NB4 (cell line): ENCODE data around the gene FZD7.

Experiments
- DNase-seq: peaks from one replicate; pipeline ENCODE4 v3.0.0; 2010; ENCODE audit warnings: low read depth
- H3K4me3 ChIP-seq: one replicate; pipeline ENCODE4 v1.5.1; 2011; ENCODE audit warnings: mild to moderate bottlenecking, low read depth, low read length, moderate library complexity
- MYC ChIP-seq: IDR thresholded peaks from 2 replicates; pipeline ENCODE4 v1.6.1; 2011; ENCODE audit warnings: low read depth, low read length
- POLR2A ChIP-seq: IDR thresholded peaks from 2 replicates; pipeline ENCODE4 v1.6.1; 2011; ENCODE audit warnings: mild to moderate bottlenecking; ENCODE audit not compliant: insufficient read length; ENCODE audit errors: extremely low read depth
- TF ChIP-seq, protein P1 (sequence below): IDR thresholded peaks from 2 replicates; pipeline ENCODE4 v1.6.1; 2011; ENCODE audit warnings: low read depth, low read length
- TF ChIP-seq, protein P2 (sequence below): IDR thresholded peaks from one replicate; pipeline ENCODE4 v1.5.1; 2012; ENCODE audit warnings: low read depth, low read length

FZD7 gene

DNA sequence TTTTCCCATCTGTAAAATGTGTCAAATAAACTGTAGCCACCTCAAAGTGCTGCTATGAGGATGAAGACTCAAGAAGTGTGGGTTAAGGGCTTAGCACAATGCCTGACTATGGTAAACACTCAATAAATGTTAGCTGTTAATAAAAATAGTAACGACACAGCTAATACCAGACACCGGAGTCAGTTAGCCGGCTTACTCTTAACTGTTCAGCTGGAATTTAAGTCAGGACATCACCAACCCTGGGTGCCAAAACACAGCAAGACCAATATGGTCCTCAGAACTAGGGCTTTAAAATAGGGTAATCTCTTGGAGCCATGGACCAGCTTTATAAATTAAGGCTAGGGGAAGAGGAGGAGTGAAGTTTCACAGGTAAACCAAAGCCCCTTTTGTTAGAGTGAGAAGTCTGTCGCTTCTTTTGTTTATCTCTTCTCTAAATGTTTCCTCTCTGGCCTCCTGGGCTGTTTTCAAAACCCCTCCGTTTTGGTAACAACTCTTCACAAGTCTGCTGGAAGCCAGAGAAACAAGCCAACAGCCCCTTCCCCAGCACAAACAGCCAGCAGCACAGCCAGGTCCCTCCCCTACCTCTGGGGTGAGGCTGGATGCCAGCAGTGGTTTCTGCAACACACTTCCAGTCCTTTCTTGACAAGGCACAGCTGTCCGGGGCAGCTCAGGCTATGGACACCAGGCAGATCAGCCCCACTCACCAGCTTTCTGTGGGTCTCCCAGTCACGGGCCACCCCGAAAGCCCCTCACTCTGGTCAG lies 13.8 kb upstream of the FZD7 start:
- H3K4me3 ChIP-seq: no peak overlapping the region
- DNase-seq: no peak
- no peak for TF ChIP-seq MYC
- TF ChIP-seq, protein P1, sequence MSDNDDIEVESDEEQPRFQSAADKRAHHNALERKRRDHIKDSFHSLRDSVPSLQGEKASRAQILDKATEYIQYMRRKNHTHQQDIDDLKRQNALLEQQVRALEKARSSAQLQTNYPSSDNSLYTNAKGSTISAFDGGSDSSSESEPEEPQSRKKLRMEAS: no peak
- no peak for TF ChIP-seq POLR2A
- TF ChIP-seq, protein P2, sequence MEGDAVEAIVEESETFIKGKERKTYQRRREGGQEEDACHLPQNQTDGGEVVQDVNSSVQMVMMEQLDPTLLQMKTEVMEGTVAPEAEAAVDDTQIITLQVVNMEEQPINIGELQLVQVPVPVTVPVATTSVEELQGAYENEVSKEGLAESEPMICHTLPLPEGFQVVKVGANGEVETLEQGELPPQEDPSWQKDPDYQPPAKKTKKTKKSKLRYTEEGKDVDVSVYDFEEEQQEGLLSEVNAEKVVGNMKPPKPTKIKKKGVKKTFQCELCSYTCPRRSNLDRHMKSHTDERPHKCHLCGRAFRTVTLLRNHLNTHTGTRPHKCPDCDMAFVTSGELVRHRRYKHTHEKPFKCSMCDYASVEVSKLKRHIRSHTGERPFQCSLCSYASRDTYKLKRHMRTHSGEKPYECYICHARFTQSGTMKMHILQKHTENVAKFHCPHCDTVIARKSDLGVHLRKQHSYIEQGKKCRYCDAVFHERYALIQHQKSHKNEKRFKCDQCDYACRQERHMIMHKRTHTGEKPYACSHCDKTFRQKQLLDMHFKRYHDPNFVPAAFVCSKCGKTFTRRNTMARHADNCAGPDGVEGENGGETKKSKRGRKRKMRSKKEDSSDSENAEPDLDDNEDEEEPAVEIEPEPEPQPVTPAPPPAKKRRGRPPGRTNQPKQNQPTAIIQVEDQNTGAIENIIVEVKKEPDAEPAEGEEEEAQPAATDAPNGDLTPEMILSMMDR: no peak

DNA sequence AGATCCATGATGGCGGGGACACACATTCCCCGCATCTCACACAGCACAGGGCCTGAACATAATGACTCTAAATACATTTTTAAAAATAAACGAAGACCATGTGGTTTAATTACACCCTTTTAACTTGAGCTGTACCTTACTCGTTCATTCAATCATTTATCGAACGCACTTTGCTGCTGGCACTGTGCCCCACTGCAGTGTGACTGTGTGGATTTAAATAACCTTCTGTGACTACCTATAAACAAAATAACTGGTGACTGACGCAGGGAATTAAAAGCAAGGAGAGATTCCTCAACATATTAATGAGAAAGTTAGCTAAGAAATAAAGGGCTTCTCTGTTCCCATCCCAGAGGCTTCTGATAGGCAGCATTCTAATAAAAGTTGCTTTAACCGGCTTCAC lies 10.9 kb upstream of the FZD7 start:
- TF ChIP-seq POLR2A (no peak), MYC (no peak)
- TF ChIP-seq, protein P1: no peak
- TF ChIP-seq, protein P2: no peak
- H3K4me3 ChIP-seq: no peak overlapping the region
- DNase-seq: no peak

DNA sequence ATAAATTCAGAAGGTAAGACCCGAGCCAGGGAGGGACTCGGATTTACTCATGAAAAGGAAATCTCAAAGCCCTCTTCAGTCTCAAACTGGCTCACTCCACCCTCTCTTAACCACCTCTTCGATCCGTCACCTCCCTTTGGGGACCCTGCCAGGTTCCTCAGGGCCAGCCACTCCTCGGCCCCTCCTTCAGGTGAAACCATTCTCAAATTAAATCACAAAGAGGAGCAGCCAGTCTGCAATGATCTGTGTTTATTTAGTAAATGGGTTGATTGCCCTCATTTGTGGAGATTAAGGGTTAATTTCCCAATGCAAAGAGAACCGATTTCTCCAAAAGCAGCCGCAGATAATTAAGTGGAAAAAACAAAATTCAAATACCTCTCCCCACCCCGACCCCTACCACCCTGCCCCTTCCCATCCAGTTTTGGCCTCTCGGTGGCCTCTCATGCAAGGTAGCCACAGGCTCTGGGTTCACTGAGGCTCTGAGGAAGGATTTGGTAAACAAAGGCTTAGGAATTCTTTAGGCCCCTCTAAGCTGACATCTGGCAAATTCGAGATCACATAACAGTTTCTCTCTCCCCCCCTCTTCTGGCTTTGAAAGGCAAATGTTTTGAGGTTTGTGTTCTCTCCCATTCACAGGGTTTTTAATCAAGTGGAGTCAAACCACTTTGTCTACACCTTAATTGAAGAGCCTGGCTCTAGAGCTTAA lies 10.3 kb upstream of the FZD7 start:
- no peak for TF ChIP-seq MYC
- TF ChIP-seq, protein P2: no peak
- TF ChIP-seq POLR2A: no peak
- TF ChIP-seq, protein P1: no peak
- no peak overlapping the region for H3K4me3 ChIP-seq
- DNase-seq: no peak

DNA sequence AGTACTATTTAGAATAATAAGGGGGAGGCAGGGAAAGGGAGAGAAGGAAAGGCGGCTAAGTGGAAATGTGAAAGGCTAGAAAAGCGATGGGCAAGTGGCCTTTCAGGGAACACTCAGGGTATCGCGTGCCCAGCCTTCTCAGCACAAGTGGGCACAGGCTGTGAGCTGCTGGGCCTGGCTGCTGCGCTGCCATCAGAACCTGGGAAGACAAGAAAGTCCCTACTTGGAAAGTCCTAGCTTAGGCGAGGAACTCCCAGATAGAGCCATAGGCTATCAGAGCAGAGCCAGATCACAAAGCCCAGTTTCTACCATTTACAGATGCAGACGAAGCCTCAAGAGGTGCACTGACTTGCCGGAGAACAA lies 9.8 kb upstream of the FZD7 start:
- H3K4me3 ChIP-seq: no peak overlapping the region
- TF ChIP-seq, protein P1: no peak
- TF ChIP-seq POLR2A (no peak), MYC (no peak)
- TF ChIP-seq, protein P2: no peak
- no peak for DNase-seq

DNA sequence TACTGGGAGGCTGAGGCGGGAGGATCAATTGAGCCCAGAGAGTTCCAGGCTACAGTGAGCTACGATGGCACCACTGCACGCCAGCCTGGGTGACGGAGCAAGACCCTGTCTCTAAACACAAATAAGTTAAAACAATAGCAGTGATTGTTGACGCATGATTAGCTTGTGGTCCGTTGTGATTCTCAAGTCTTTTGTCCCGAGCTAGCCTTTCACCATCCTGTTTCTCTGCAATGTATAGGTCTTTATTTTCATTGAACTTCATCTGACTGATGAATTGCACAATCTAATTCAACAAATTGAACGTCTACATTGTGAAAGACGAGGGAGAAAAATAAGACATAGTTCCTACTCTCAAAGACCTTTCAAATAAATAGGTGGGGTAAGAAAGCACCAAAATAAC lies 8.8 kb upstream of the FZD7 start:
- no peak for DNase-seq
- H3K4me3 ChIP-seq: no peak overlapping the region
- TF ChIP-seq, protein P1: no peak
- TF ChIP-seq MYC (no peak), POLR2A (no peak)
- TF ChIP-seq, protein P2: no peak
